Nephron progenitor cell (in vitro differentiated cells): ENCODE results near the gene ENOX2.

ENCODE experiments used
- DNase-seq: peaks from one replicate; pipeline ENCODE4 v3.0.0; 2021
- H3K27ac Mint-ChIP-seq: 2 replicates; pipeline ENCODE4 v1.8.0; 2021; ENCODE audit warnings: mild to moderate bottlenecking, moderate library complexity, mixed read lengths
- H3K27me3 Mint-ChIP-seq: 2 replicates; pipeline ENCODE4 v1.8.0; 2021; ENCODE audit warnings: mild to moderate bottlenecking, low read depth, mixed read lengths; ENCODE audit not compliant: poor library complexity
- H3K36me3 Mint-ChIP-seq: 2 replicates; pipeline ENCODE4 v1.8.0; 2021; ENCODE audit warnings: low read depth, mixed read lengths
- H3K4me1 Mint-ChIP-seq: 2 replicates; pipeline ENCODE4 v1.8.0; 2021; ENCODE audit warnings: mixed read lengths
- H3K4me3 Mint-ChIP-seq: 2 replicates; pipeline ENCODE4 v1.8.0; 2021; ENCODE audit warnings: mild to moderate bottlenecking, moderate library complexity, mixed read lengths
- H3K9me3 Mint-ChIP-seq: 2 replicates; pipeline ENCODE4 v1.8.0; 2021; ENCODE audit warnings: mild to moderate bottlenecking, moderate library complexity, mixed read lengths
- CTCF ChIP-seq: fragments of 200-600 bp; sonication (generic); IDR thresholded peaks from 2 replicates; pipeline ENCODE4 v1.5.0; 2021; ENCODE audit warnings: antibody characterized with exemption

Gene ENOX2

GRCh38 chrX:130788786-130789581 is 114.0 kb downstream of the ENOX2 start:
- no peak for DNase-seq
- Mint-ChIP-seq H3K36me3 (peaks cover 13% of the 10 kb centered on the region), H3K27ac (peak overlapping the region; percentile 9), H3K4me1 (peaks cover 17% of the 10 kb centered on the region), H3K9me3 (no peaks in the 10 kb centered on the region), H3K27me3 (no peaks in the 10 kb centered on the region), H3K4me3 (no peak overlapping the region)
- no peak for TF ChIP-seq CTCF

- H3K9me3 Mint-ChIP-seq: no peaks in the 10 kb centered on the region
- DNase-seq: no peak
- H3K4me1 Mint-ChIP-seq: peaks cover 10% of the 10 kb centered on the region
- no peak for TF ChIP-seq CTCF
- no peaks in the 10 kb centered on the region for H3K27me3 Mint-ChIP-seq
- peaks cover 11% of the 10 kb centered on the region for H3K36me3 Mint-ChIP-seq
- no peak overlapping the region for H3K27ac Mint-ChIP-seq
- no peak overlapping the region for H3K4me3 Mint-ChIP-seq
These were observed 117.0 kb downstream of the ENOX2 start for GRCh38 chrX:130786030-130786429.

- Mint-ChIP-seq H3K36me3 (peaks cover 41% of the 10 kb centered on the region), H3K4me3 (no peak overlapping the region), H3K27ac (no peak overlapping the region), H3K27me3 (no peaks in the 10 kb centered on the region), H3K4me1 (peaks cover 25% of the 10 kb centered on the region), H3K9me3 (no peaks in the 10 kb centered on the region)
- no peak for TF ChIP-seq CTCF
- no peak for DNase-seq
These were observed 124.2 kb downstream of the ENOX2 start for GRCh38 chrX:130778773-130779172.

- TF ChIP-seq CTCF: no peak
- Mint-ChIP-seq H3K4me1 (peaks cover 47% of the 10 kb centered on the region), H3K9me3 (no peaks in the 10 kb centered on the region), H3K27me3 (no peaks in the 10 kb centered on the region), H3K36me3 (peaks cover 37% of the 10 kb centered on the region), H3K27ac (no peak overlapping the region), H3K4me3 (no peak overlapping the region)
- no peak for DNase-seq
These were observed 127.2 kb downstream of the ENOX2 start for GRCh38 chrX:130775849-130776248.

GRCh38 chrX:130772776-130773143 is 130.2 kb downstream of the ENOX2 start:
- no peak for DNase-seq
- Mint-ChIP-seq H3K27me3 (no peaks in the 10 kb centered on the region), H3K27ac (peak overlapping the region; percentile 44), H3K4me3 (no peak overlapping the region), H3K9me3 (no peaks in the 10 kb centered on the region), H3K4me1 (peaks cover 69% of the 10 kb centered on the region), H3K36me3 (peaks cover 12% of the 10 kb centered on the region)
- no peak for TF ChIP-seq CTCF
